ENCODE results near the gene PRKAA1. TPM values are rescaled to one million over a fixed set of nuclear protein-coding genes. Genes with fewer than 3 reads are reported as not detected.

PRKAA1 gene
- total and polyA plus RNA-seq, 2 donors (not counting 1 experiment from before 2014, with no cell fraction given), result 39.9 to 107 TPM

- H4K20me1 ChIP-seq (ENCODE audit: control insufficient read depth, insufficient read depth, low read length, poor library complexity, severe bottlenecking), result peaks cover 38% of the 10 kb centered on the region
- no peak overlapping the region for H3K4me3 Mint-ChIP-seq
- no peaks in the 10 kb centered on the region for H3K27me3 Mint-ChIP-seq
- TF ChIP-seq, protein P1, sequence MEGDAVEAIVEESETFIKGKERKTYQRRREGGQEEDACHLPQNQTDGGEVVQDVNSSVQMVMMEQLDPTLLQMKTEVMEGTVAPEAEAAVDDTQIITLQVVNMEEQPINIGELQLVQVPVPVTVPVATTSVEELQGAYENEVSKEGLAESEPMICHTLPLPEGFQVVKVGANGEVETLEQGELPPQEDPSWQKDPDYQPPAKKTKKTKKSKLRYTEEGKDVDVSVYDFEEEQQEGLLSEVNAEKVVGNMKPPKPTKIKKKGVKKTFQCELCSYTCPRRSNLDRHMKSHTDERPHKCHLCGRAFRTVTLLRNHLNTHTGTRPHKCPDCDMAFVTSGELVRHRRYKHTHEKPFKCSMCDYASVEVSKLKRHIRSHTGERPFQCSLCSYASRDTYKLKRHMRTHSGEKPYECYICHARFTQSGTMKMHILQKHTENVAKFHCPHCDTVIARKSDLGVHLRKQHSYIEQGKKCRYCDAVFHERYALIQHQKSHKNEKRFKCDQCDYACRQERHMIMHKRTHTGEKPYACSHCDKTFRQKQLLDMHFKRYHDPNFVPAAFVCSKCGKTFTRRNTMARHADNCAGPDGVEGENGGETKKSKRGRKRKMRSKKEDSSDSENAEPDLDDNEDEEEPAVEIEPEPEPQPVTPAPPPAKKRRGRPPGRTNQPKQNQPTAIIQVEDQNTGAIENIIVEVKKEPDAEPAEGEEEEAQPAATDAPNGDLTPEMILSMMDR (IDR thresholded peaks at IDR 0.05), result no peak
- no peak for TF ChIP-seq EZH2 (IDR thresholded peaks at IDR 0.05; ENCODE audit: borderline replicate concordance, insufficient read depth, low read depth, low read length, poor library complexity, severe bottlenecking)
- ATAC-seq (ENCODE audit: low read depth) (no peak), DNase-seq (no peak)
- H3K4me1 ChIP-seq (ENCODE audit: control insufficient read depth in 2 of 2, insufficient read depth in 2 of 2, low read length in 2 of 2), result peaks cover 21 to 23% of the 10 kb centered on the region in 2 donors
- no peak overlapping the region for H3K4me2 ChIP-seq (replicated peaks; ENCODE audit: low read depth, low read length, poor library complexity, severe bottlenecking)
- H3K79me2 ChIP-seq (ENCODE audit: control insufficient read depth, insufficient read depth, low read length), result no peaks in the 10 kb centered on the region
- ChIA-PET POLR2A (interaction anchor here (0.7 to 1.1 kb wide), 2 partner anchors 33 kb away, joined by 3 to 5 read pairs; partner anchors contain the start of gene PRKAA1), CTCF (interaction anchor here (1.5 kb wide), 1 partner anchor 10 kb away, joined by 4 read pairs; the partner anchor contains the start of gene CARD6)
- H3K4me1 Mint-ChIP-seq, result peaks cover 42% of the 10 kb centered on the region
- no peaks in the 10 kb centered on the region for H3K27me3 ChIP-seq (replicated peaks in 1 of 4; ENCODE audit: control extremely low read depth in 1 of 4, control insufficient read depth in 3 of 4, insufficient read depth in 4 of 4, low read length in 3 of 4)
- no peak overlapping the region for H3K27ac Mint-ChIP-seq
- H3K9me3 Mint-ChIP-seq (ENCODE audit: insufficient read depth), result no peaks in the 10 kb centered on the region
- H3K36me3 ChIP-seq (replicated peaks in 1 of 2; ENCODE audit: control extremely low read depth in 1 of 2, control insufficient read depth in 1 of 2, extremely low read depth in 1 of 2, insufficient read depth in 2 of 2, low read length in 1 of 2), result peaks cover 31 to 69% of the 10 kb centered on the region in 2 experiments
- intact Hi-C loops (cut with micrococcal nuclease), result loop anchor here (5.0 to 10.0 kb wide), 2 partner anchors 797 to 1091 kb away; no protein-coding TSS in a partner anchor
- WGBS (ENCODE audit: insufficient coverage), result 59% methylated on average over 3 of the region's 4 CpGs
- no peak overlapping the region for H2AFZ ChIP-seq (ENCODE audit: insufficient read depth, low read depth, low read length, poor library complexity, severe bottlenecking)
- H3K9ac ChIP-seq (ENCODE audit: low read length), result no peak overlapping the region
- peaks cover 0 to 7% (median 0%) of the 10 kb centered on the region in 3 donors for H3K9me3 ChIP-seq (ENCODE audit: control extremely low read depth in 1 of 3, control insufficient read depth in 2 of 3, insufficient read depth in 1 of 3, low read length in 2 of 3)
- H3K4me3 ChIP-seq (ENCODE audit: control extremely low read depth in 1 of 5, extremely low read depth in 1 of 5, insufficient read depth in 1 of 5, low read depth in 2 of 5, low read length in 4 of 5), result no peak overlapping the region
- H3K27ac ChIP-seq (ENCODE audit: low read length in 2 of 2), result no peak overlapping the region
Observed at GRCh38 chr5:40831346-40832210, 33.4 kb upstream of the PRKAA1 start.
